GM19395 (cell line): Measurements from ENCODE around the gene EEFSEC.

ENCODE experiments used
- ATAC-seq: cut with Tn5 transposase; IDR thresholded peaks from one replicate; pipeline ENCODE4 v1.9.1; 2021; ENCODE audit warnings: mild to moderate bottlenecking, moderate library complexity; ENCODE audit not compliant: unreplicated experiment

EEFSEC gene

DNA sequence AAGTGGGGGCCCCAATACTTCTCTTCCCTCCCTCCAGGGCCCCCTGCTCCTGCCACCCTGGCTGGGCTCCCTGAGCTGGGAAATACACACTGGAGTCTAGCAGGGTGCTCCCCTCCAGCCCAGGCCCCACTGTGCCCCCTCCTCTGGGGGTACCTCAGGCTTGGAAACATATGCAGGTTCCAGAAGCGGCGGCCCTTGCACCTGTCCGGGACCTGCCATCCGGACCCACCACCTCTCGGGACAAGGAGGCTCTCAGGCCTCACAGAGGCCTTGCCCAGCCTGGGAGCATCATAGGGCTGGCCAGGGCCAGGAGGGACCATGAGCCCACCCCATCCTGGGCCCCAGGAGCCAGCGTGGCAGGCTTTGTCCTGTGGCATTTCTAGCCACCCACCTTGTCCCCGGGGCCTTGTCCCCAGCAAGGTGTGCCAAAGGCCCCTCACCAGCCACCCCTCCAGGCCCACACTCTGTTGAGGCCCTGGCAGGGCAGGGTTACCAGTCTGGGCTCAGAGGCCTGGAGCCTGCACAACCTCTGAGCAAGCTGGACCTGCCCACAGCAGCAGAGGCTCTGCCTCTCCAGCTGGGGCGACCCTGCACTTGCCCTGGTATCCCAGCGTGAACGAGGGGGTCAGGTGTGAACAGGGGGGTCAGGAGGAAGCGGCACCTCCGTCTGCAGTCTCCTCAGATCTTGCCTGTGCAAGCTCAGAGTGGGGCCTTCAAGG lies 267.6 kb downstream of the EEFSEC start:
- no peak for ATAC-seq

DNA sequence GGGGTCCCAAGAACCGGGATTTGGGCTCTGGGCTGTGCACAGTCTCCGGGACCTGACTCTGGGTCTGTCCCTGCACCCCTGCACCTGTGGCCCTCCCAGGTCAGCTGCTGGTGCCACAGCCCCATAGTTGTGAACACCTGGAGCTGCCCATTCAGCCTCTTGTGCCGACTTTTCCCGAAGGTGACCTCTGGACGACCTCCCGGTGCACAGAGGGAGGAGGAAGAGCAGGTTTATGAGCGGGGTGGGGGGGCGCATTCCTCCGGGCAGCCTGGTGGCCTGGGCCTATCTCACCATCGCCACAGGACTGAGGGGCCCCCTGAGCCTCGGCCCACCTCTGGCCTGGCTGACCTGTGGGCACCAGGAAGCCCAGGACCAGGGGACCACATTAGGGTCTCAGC lies 268.2 kb downstream of the EEFSEC start:
- no peak for ATAC-seq

DNA sequence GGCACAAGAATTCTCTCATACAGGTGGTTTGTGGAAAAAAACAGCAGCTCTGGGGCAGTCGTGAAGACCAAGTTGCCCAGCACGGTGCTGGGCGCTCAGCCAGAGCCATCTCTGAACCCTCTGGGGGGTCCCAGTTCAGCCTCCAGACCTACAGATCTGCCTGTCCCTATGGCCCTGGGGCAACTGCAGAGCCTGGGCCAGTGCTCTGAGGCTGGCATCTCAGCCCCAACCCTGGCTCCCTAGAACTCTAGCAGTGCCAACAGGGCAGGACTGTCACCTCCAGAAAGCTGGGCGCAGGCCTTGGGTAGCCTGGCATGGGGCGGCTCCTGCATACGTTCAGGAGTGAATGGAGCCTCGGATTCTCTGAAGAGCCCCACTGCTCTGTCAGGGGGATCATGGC lies 268.7 kb downstream of the EEFSEC start:
- ATAC-seq = no peak

DNA sequence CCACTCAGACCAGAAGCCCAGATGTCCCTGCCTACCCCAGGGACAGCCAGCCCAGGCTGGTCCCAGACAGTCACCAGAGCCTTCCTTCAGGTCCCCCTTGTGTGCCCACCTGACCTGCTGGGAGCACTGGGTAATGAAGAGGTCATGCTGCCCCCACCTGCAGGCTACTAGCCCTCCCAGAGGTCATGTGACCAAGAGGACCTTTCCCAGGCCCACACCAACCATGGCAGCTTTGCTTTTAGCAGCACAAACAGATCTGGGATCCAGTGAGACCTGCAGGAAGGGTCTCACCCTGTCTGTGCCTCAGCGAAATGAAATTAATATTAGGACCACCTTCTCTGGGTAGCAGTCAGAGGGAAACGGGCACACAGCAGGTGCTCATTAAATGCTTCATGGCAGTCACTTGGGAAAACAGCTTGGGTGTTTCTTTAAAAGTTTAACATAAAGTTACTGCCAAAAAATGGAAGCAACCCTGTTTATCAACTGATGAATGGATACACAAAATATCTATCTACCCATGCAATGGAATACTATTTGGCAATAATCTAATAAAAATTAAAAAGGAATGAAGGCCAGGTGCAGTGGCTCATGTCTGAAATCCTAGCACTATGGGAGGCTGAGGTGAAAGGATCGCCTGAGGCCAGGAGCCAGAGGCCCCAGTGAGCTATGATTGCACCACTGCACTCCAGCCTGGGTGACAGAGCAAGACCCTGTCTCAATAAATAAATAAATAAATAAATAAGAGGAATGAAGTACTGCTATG lies 269.7 kb downstream of the EEFSEC start:
- no peak for ATAC-seq

DNA sequence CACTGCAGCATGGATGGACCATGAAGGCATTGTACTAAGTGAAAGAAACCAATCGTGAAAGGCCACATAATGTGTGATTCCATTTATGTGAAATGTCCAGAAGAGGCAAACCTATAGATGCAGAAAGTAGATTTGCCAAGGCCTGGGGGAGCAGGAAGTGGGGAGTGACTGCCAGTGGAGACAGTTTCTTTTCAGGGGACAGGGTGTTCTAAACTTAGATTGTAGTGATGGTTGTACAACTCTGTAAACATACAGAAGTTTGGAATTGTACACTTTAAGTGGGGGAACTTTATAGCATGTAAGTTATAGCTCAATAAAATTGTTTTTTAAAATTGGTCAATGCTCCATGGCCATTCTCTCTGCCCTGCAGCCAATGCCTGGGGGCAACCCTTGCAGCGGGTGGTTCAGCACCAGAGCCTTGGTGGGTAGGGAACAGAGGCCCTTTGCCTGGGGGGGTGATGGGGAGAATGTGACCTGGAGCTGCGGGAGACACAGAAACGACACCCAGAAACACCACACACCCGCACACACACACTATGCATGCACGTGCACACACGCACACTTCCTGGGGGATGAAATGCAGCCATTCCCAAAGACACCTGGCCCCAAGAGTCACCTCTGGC lies 270.4 kb downstream of the EEFSEC start:
- ATAC-seq = no peak

DNA sequence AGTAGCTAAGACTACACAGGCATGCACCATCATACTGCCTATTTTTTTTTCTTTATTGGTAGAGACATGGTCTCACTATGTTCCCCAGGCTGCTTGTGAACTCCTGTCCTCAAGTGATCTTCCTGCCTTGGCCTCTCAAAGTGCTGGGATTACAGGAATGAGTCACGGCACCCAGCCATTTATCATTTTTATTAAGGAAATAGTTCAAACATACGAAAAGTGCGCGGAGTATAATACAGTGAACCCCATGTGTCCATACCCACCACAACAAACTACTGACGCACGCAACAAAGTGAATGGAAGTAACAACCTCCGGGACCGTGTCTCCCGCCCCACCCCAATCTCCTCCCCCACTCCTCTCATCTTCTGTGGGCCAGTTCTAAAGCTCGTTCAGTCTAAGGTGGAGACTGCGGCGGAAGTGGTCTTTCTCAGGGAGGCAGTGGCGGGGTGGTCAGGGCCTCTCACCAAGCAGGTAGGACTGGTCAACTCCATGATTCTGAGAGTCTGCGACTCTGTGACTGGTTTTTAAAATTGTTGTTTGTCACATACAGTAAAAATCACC lies 271.3 kb downstream of the EEFSEC start:
- no peak for ATAC-seq

DNA sequence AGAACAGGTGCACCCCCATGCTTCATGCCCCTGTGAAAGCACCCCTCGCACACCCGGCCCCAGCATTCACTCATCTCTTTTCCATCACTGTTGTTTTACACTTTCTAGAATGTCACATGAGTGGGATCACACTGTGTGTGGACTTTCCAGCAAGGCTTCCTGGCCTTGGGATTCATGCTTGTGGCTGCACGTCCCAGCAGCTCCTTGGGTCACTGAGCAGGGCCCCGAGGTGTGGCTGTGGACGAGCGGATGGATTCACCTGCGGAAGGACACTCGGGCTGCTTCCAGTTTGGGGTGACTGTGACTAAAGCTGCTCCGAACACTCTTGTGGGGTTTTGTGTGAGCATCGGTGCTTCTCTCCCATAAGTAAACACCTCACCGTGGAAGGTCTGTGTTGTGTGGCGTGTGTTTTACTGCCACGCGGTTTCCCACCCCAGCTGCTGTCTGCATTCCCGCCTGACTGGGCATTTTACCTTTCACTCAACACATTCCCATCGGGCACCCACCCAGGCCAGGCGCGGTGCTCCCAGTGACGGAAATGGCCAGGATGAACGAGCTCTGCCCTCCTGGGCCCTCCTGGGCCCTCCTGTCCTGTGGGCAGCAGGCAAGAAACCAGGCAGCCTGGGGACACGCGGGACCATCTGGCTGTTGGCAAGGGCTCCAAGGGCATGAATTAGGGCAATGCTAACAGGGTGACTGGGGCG lies 272.0 kb downstream of the EEFSEC start:
- no peak for ATAC-seq

DNA sequence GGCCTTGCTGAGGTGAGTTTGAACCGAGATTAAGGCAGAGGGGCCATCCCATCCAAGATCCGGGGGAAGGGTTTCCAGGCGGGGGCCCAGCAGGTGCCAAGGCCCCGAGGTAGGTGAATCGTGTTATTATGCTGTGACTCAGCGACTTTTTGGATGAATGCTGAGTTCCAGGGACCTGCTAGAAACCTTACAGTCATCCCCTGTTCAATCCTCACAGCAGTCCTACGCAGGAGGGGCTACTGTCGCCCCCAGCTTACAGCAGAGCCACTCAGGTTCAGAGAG lies 272.5 kb downstream of the EEFSEC start:
- no peak for ATAC-seq

DNA sequence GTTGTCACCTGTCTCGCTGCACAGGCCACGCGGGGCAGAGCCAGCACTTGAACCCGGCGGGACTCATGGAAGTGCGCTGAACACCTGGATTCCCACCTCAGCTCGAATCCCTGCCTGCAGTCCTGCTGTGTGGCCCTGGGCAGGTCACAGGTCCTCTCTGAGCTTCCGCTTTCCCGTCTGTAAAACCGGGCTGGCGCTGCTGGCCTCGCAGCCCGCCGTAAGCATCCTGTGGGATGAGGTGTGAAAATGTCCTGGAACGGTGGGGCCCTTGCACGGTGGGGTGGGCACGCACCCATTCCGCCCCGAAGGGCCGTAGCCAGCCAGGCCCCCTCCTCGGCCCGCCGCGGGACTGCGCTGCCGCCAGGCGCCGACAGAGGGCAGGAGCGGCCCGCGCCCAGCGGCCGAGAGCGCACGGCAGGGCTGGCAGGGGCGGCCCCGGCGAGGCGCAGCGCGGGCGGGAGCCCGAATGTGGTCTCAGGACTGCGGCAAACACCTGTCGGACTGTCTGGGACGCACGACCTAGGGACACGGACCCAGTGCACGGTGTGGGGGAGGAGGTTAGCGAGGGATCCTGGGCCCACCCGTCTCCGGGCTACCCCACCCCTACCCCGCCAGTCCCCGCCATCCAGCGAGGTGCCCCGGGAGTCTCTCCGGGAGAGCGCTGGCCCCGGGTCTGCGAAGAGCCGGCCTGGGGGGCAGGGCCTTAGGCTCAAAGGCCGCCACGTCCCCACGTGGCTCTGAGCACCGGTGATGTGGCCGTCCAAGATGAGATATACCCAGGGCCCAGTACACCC lies 273.0 kb downstream of the EEFSEC start:
- ATAC-seq = no peak

DNA sequence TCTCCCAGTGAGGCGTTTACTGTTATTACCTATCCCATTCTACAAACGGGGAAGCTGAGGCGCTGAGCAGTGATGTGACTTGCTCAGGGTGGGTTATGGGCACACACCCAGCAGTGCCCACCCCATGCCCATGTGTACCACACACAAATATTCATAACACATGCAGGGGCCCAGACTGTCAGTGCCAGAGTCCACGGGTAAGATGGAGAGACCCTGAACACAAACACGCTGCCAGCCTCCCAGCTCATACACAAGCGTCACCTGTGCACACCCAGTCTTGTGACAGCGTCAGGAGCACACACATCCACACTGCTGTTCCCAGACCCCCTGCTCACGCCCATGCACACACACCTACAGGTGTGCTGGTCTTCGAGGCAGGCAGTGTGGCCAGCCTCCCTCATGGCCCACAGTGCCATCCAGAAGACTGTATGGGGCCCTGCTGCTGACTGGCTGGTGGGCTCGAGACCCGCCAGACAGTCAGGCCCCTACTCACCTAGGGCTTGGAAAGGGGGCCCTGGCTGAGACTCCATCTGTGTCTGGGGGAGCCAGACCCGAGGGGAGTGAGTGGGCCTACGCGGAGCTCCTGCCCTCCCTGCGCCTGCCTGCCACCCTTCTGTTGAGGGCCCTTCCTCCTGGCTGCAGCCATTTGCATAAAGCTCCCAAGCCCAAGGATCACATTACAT lies 274.0 kb downstream of the EEFSEC start:
- ATAC-seq = no peak

DNA sequence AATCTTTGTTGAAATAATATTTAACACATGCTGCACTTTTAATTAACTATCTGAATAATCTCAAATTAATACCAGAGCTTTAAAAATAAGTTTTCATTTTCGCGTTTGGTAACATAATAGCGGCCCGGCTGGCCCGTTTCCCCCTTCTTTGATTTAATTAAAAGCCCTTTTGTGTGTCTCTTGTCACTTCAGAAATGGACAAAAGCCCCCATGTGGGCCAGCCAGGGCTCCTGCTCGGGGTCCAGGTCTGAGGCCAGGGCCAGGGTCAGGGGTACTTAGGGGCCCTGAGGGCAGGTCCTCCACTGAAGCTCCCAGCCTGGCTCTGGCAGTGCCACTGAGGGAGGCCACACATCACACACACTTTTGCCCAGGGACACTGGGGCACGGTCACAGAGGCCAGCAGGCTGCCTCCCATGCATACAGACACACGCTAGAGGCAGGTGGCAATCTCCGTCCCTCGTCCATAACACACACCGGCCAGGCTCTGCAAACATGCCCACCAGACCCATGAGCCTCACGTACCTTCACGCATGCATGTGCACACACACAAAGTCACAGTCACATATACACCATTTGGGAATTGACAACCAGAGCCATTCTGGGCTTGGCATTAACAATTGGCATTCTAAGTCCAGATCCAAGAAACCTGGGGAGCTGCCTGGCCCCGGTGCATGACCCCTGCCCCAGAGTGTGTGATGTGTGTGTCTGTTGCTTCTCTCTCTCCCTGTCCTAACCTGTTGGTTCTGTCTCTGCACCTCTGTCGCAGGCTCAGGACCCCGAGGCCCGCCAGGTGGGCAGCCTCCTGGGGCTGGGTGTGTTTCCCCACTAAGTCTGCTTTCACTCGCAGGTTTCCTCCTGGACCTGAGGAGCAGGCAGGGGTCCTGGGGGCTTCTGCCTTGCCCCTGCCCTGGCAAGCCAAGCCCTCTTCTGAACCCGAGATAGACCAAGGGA lies 274.9 kb downstream of the EEFSEC start:
- no peak for ATAC-seq

DNA sequence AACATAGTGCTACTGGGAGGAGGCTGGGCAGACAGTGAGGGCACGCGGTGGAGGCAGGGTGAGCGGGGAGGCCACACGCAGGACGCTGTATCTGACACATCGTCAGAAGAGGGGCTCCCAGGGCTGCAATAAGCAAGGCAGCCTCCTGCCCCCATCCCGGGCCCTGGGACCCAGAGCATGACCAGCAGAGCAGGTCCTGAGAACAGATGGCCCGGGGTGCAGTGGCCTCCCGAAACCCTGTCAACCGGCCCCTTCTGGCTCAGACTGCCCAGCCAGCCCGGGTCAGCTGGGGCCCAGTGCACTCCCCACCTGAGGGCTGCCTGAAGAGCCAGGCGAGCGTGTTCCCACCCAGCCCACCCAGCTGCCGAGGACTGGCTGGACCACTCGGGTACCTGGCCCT lies 276.0 kb downstream of the EEFSEC start:
- ATAC-seq = no peak

DNA sequence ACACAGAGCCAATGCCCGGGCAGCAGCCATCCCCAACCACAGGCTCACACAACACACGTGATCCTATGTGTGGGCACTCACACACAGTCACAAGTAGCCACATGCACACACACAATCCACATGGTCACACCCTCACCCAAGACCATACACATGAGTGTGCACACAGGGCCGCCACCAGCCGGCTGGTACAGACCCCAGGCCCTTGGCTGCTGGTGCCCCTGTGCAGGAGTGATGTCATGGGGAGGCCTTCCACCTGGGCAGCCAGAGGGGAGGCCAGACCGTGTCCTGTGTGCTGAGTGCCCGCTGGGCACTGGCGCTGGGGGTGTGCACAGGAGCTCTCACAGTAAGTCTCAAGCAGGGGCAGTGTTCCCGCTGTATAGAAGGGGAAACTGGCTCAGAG lies 276.5 kb downstream of the EEFSEC start:
- no peak for ATAC-seq

DNA sequence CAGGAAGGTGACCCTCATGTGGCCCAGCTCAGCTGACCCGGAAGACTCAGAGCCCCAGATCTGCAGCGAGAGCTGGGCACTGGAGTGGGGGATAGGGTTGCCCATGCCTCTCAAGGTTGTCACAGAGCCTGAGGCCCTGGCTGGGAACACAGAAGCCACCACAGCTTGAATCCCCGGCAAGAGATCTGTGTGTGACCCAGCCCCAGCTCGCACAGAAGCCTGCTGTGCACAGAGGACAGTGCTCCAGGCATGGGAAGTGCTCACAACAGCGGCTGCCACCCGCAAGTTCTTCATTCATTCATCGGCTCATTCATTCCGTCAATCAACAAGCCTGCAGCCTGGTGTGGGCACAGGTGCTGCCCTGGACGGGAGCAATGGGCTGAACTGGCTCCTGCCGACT lies 277.0 kb downstream of the EEFSEC start:
- ATAC-seq = no peak

DNA sequence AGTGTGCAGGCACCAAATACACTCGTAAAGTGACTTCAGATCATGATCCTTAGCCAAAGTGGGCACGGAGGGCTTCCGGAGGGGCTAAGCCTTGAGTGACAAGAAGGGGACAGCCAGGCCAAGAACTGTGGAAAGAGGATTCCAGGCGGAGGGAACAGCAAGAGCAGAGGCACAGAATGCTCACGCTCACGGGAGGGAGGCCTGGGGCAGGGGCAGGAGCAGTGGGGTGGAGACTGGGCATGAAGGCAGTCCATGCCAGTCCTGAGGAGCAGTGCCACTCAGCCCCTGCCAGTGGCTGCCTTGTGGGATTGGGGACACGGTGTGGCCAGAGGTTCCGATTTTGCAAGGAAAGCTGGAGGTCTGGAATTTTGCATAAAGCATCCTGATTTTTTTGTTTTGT lies 277.4 kb downstream of the EEFSEC start:
- ATAC-seq = no peak

DNA sequence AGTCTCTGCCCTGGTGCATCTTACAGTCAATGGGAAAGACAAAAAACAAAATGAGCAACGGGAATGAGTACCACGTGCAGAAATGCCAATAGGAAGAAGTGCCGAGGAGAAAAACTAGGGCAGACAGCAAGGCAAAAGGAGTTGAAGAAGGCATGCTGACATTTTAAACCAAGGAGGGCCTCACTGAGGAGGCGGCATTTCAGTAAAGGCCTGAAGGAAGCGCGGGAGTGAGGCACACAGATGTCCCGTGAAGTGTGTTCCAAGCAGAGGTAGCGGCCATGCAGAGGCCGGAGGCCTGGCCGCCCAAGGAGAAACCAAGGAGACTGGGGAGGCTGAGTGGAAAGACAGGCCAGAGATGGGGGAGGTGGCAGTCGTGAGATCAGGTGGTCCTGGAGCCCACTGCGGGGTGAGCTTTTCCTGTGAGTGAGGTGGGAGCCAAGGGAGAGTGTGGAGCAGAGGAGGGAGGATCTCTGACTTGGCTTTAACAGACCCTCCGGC lies 278.6 kb downstream of the EEFSEC start:
- ATAC-seq = no peak

DNA sequence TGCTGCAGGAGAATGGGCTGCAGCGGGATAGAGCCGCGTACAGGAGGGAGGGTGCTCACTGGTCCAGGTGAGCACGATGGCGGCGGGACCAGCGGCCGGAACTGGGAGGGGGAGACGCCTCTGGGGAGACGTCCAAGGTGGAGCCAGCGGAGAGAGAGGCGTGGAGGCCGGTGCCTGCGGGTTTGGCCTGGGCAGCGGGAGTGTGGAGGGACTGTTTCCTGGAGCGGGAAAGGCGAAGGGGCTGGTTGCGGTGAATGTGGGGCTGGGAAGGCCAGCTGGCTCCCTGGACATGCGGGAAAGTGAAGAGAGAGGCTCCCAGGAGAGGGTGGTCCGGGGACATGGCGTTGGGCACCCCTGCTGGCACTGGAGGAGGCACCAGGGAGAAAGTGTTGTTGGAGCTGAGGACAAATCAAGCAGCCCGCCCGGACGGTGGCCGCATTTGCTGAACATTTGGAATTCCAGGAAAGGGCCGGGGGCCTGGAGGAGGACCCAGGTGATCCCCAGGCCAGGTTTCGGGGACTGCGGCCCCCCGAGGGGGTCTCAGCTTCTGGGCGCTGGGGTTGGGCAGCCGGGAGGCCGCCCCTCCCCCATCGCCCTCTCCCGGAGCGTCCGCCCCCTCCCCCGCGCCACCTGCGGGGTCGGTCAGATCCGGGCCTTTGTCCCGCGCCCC lies 279.2 kb downstream of the EEFSEC start:
- no peak for ATAC-seq
